Measurements from ENCODE around the gene TJP1. TPM values are rescaled to one million over a fixed set of nuclear protein-coding genes. Genes with fewer than 3 reads are reported as not detected.

The TJP1 gene
- total and polyA plus RNA-seq, 2 of the 8 experiments (the other 6 are each of a cell fraction or from before 2014, with no cell fraction given) = 46.3 to 138 TPM

- peak in 1 of 2 experiments; percentile 71; a peak in 2 of 4 replicates for TF ChIP-seq SIN3A (conservative IDR thresholded peaks at IDR 0.05 in 1 of 2, IDR thresholded peaks at IDR 0.05 in 1 of 2; ENCODE audit: low read depth in 1 of 2, low read length in 2 of 2)
- no peak for TF ChIP-seq CTCF (IDR thresholded peaks at IDR 0.05; ENCODE audit: control extremely low read depth in 1 of 3, insufficient read depth in 1 of 3, low read depth in 1 of 3, low read length in 3 of 3)
- peak; percentile 88 for TF ChIP-seq POLR2AphosphoS5 (IDR thresholded peaks at IDR 0.05; ENCODE audit: low read depth, low read length)
- peak; percentile 62; the same call in 1 of the 2 replicates for TF ChIP-seq JUN (IDR thresholded peaks at IDR 0.05; ENCODE audit: low read depth, low read length)
Observed at GRCh38 chr15:29821416-29822099, 710 bp downstream of the TJP1 start (continued).
